Fibroblast of mammary gland (primary cell): ENCODE data around the gene TAB3.
A peak's percentile ranks its signal among the peaks of the same experiment; 100 is the strongest.

Experiments
- DNase-seq: peaks from one replicate; pipeline ENCODE4 v3.0.0-alpha.2; 2010; ENCODE audit warnings: low read depth
- H3K4me3 ChIP-seq: 2 replicates; pipeline ENCODE4 v1.5.1; 2011; ENCODE audit warnings: low read depth, mild to moderate bottlenecking, low read length, moderate library complexity; ENCODE audit not compliant: control insufficient read depth
- TF ChIP-seq, protein P1 (sequence below): conservative IDR thresholded peaks from 2 replicates; pipeline ENCODE4 v1.5.1; 2011; ENCODE audit warnings: low read depth, low read length, inconsistent platforms; ENCODE audit not compliant: control insufficient read depth, insufficient read depth

TAB3 gene

DNA sequence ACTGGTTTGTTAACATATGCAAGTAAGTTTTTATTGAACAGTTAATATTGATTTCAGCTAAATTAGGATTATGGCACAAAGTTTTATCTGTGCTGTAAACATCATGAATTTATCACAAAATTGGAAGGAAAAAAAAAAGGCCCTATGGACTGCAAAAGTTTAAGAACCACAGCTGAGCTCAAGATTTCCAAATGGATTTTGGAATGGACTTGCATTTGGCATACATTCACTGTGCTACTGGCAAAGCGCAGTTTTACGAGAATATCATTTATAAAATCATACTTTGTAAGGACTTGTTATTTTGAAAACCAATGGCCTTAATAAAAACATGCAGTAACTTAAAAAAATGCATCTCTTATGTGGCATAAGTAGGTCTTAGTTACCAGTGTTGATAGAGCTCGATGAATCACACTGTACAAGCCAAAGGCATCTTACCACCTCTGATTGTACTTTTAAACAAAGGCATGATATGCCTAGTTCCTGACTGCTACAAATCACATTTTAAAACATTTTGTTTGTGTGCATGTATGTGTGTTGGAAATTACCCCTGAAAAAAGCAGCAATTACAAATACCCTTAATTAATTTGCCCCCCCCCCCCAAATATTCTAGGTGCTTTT lies 58.6 kb downstream of the TAB3 start:
- no peak overlapping the region for H3K4me3 ChIP-seq
- DNase-seq = no peak
- TF ChIP-seq, protein P1, sequence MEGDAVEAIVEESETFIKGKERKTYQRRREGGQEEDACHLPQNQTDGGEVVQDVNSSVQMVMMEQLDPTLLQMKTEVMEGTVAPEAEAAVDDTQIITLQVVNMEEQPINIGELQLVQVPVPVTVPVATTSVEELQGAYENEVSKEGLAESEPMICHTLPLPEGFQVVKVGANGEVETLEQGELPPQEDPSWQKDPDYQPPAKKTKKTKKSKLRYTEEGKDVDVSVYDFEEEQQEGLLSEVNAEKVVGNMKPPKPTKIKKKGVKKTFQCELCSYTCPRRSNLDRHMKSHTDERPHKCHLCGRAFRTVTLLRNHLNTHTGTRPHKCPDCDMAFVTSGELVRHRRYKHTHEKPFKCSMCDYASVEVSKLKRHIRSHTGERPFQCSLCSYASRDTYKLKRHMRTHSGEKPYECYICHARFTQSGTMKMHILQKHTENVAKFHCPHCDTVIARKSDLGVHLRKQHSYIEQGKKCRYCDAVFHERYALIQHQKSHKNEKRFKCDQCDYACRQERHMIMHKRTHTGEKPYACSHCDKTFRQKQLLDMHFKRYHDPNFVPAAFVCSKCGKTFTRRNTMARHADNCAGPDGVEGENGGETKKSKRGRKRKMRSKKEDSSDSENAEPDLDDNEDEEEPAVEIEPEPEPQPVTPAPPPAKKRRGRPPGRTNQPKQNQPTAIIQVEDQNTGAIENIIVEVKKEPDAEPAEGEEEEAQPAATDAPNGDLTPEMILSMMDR = no peak

DNA sequence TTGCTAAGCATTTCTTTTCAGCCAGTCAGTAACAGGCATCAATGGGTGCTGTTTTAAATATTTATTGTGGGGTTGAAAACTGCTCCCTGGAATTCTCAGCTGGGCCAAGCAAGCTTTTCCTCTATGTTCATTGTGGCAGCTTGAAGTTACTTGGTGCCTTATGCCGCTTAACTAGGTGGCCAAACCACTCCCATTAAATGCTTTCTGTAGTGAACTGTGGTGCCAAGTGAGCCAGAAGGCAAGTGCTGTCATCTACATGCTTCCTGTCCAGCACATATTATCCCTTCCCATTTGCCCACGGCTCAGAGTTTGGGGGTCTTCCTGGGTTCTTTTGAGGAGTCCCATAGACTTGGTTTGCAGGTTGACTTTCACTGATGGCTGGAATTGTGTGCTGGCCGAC lies 64.8 kb downstream of the TAB3 start:
- DNase-seq = no peak
- TF ChIP-seq, protein P1 = no peak
- H3K4me3 ChIP-seq = no peak overlapping the region

DNA sequence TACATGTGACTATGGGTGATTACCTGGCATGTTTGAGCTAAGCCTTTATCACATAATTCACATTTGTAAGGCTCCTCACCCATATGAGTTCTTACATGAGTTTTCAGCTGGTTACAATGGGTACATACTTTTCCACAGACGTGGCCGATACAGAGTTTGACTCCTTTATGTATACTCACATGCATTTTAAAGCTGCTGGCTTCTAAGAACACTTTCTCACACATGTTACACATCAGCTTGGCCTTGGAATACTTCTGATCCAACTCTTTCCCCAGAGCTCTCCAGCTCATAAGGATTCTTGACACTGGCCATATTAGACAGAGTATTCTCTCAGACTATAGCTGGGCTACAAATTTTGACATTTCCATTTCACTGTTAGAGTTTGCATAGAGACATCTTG lies 66.3 kb downstream of the TAB3 start:
- TF ChIP-seq, protein P1 = no peak
- DNase-seq = peak; percentile 33
- no peak overlapping the region for H3K4me3 ChIP-seq

DNA sequence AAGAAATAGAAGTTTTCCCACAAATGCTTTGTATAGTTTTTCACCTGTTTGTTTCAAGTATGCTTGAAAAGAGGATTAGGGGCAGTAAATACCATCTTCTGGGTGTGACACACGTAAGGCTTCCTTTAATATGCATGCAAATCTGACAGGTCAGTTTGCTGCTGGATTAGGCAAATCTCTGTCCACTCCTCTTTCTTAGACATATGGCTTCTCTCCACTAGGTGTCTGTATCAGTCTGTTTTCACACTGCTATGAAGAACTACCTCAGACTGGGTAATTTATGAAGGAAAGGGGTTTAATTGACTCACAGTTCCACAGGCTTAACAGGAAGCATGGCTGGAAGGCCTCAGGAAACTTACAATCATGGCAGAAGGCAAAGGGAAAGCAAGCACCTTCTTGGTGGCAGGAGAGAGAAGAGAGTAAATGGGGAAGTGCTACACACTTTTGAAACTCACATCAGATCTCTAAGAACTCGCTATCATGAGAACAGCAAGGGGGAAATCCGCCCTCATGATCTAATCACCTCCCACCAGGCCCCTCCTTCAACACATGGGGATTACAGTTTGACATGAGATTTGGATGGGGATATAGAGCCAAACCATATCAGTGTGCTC lies 66.9 kb downstream of the TAB3 start:
- TF ChIP-seq, protein P1 = no peak
- DNase-seq = peak; percentile 10
- H3K4me3 ChIP-seq = no peak overlapping the region

DNA sequence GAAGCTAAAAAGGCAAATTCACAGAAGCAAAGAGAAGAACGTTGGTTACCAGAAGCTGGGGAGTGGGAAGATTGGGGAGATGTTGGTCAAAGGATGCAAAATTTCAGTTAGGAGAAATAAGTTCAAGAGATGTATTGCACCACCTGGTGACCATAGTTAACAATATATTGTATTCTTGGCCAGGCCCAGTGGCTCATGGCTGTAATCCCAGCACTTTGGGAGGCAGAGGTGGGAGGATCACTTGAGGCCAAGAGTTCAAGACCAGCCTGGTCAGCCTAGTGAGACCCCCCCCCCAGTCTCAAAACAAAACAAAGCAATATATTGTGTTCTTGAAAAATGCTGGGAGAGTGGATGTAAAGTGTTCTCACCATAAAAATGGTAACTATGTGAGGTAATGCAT lies 67.9 kb downstream of the TAB3 start:
- TF ChIP-seq, protein P1 = no peak
- DNase-seq = no peak
- H3K4me3 ChIP-seq = no peak overlapping the region

DNA sequence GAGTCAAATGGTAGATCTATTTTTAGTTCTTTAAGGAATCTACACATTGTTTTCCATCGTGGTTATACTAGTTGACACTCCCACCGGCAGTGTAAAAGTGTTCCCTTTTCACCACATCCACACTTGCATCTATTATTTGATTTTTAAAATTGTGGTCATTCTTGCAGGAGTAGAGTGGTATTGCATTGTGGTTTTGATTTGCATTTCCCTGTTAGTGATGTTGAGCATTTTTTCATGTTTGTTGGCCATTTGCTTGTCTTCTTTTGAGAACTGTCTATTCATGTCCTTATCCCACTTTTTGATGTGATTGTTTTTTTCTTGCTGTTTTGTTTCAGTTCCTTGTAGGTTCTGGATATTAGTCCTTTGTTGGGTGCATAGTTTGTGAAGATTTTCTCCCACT lies 70.0 kb downstream of the TAB3 start:
- DNase-seq = no peak
- H3K4me3 ChIP-seq = no peak overlapping the region
- TF ChIP-seq, protein P1 = no peak
